Heart right ventricle (tissue), 16 donors: ENCODE data around the gene KLK10. TPM values are rescaled to one million over a fixed set of nuclear protein-coding genes. Genes with fewer than 3 reads are reported as not detected.

Source experiments
- ATAC-seq, 8 donors: fragments of 200-7000 bp; cut with Tn5 transposase; one replicate each; pipeline ENCODE4 v1.9.1; 2020; ENCODE audit warnings: mild to moderate bottlenecking in 8 of 8, moderate library complexity in 8 of 8, moderate number of reproducible peaks in 1 of 8
- DNase-seq, 2 donors: peaks; one replicate each; pipeline ENCODE4 v3.0.0-alpha.2; 2020
- H3K27ac ChIP-seq, 10 donors: fragments of 200-600 bp; sonication (generic) in 2 of 10; one replicate each; pipeline versions ENCODE4 v1.5.0 to v1.8.0; 2020 to 2022; ENCODE audit warnings: mild to moderate bottlenecking in 3 of 10
- H3K27me3 ChIP-seq, 7 donors: fragments of 200-600 bp; one replicate each; pipeline ENCODE4 v1.8.0; 2021 to 2022; ENCODE audit warnings: mild to moderate bottlenecking in 2 of 7
- H3K36me3 ChIP-seq, 9 donors: fragments of 200-600 bp; sonication (generic) in 1 of 9; one replicate each; pipeline versions ENCODE4 v1.5.0 to v1.8.0; 2020 to 2022; ENCODE audit warnings: mild to moderate bottlenecking in 2 of 9
- H3K4me1 ChIP-seq, 9 donors: fragments of 200-600 bp; sonication (generic) in 1 of 9; one replicate each; pipeline versions ENCODE4 v1.5.0 to v1.8.0; 2020 to 2022; ENCODE audit warnings: mild to moderate bottlenecking in 4 of 9
- H3K4me3 ChIP-seq, 10 donors: fragments of 200-600 bp; sonication (generic) in 2 of 10; one replicate each; pipeline versions ENCODE4 v1.5.0 to v1.8.0; 2020 to 2022; ENCODE audit warnings: mild to moderate bottlenecking in 7 of 10, moderate library complexity in 2 of 10
- H3K9me3 ChIP-seq, 11 donors: fragments of 200-600 bp in 10 of 11; sonication (generic) in 2 of 11; one replicate each; pipeline versions ENCODE4 v1.5.0 to v1.8.0; 2013 to 2022; ENCODE audit warnings: mild to moderate bottlenecking in 2 of 11, control low read depth in 1 of 11, moderate library complexity in 1 of 11
- WGBS, 2 donors: extraction: QIAGEN DNeasy Blood & Tissue Kit; methylation state at CpG; one replicate each; pipeline ENCODE4 v1.1.7; 2013; ENCODE audit warnings: inconsistent platforms in 1 of 2; 5-methylcytosine and 5-hydroxymethylcytosine counted together
- intact Hi-C, 10 donors: fragments of 100-400 bp; cut with DNase I; formaldehyde crosslinking; loops; one replicate each; pipeline versions ENCODE4 v1.11.1 to v1.14.2; 2022
- polyA plus RNA-seq, 2 donors: library from polyadenylated mRNA; stranded (reverse); fragments of 200-250 nt; gene quantifications; one replicate each; pipeline ENCODE4 v1.2.3, GENCODE V29; 2013
- total RNA-seq, 10 donors: library from RNA; stranded (reverse); fragmentation: NEBNext Ultra II Directional in 3 of 10; extraction: Animal tissue kit (Norgen Biotek cat#: 25700) in 3 of 10; gene quantifications; one replicate each; pipeline versions ENCODE4 v1.2.1 to v1.2.4, GENCODE V29; 2021 to 2023
- TF ChIP-seq, protein P1 (sequence below), 9 donors: fragments of 200-600 bp; sonication (generic) in 2 of 9; IDR thresholded peaks; one replicate each; pipeline versions ENCODE4 v1.5.0 to v1.8.0; 2021 to 2022; ENCODE audit warnings: antibody characterized with exemption in 9 of 9, mild to moderate bottlenecking in 5 of 9, moderate library complexity in 1 of 9
- donor health status: Arrhythmogenic right ventricular cardiomyopathy.
- donor health status: ischemic (EF 13 %, LVEDD 7.1; RV severe dilation, severe dysfunction).
- donor health status: healthy with polysubstance abuse.
- donor health status: DM: no; HTN: yes; CAD: no.
- donor health status: DM: no; HTN: no; CAD: no.
- donor health status: ischemic (EF 25% LVEDD 6.9; RV normal size, moderate dysfunction).
- donor health status: ischemic (EF 25% LVEDD 5.7; RV mildly dilated, moderate dysfunction).
- donor health status: healthy.
- donor health status: DM: yes; HTN: yes; CAD: no.
- donor health status: Ischemic cardiomyopathy.
- donor health status: ischemic (EF 35%, LVEDD 5.7; RV mildly dilated, moderate dysfunction).
- donor health status: nonischemic (EF 11% LVEDD 7.7; RV severe dilation, severe dysfunction).
- donor health status: DM: yes; HTN: yes; CAD: no.
- donor health status: PGD.
- donor health status: ischemic (EF 29% LVEDD 5.4; RV normal size, mild dysfunction).
- donor health status: nonischemic (EF 23%, LVEDD 6.1; RV moderate dilation, normal function).

The KLK10 gene
- total and polyA plus RNA-seq, 12 donors: 0.16 to 1.8 (median 0.42) TPM; not detected in 6

DNA sequence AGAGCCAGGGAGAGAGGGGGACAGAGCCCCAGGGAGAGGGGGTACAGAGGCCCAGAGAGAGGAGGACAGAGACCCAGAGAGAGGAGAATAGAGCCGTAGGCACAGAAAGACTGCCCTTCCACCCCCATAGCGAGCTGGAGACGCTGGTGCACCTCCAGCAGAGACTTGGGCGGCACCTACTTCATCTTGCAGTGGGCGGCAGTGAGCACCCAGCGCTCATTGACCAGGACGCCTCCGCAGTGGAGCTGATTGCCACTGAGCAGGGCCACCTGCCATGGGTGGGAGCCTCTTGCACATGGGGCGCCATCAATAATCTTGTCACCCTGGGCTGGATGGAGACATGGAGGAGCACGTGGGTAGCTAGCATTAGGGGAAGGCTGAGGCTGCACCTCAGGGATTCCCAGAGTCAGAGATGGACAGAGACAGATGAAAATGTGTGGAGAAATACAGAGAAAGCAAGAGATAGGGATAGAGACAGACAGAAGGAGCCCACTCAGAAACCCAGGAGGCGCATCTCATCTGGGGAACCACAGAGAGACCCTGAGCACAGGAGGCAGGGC, 37.8 kb downstream of the KLK10 start:
- Histone ChIP-seq H3K9me3 (no peaks in the 10 kb centered on the region), H3K4me1 (no peaks in the 10 kb centered on the region), H3K36me3 (no peaks in the 10 kb centered on the region), H3K27me3 (peaks cover 0 to 58% (median 34%) of the 10 kb centered on the region in 7 donors), H3K27ac (no peak overlapping the region), H3K4me3 (no peak overlapping the region)
- DNase-seq (no peak), ATAC-seq (no peak)
- 68 to 72% methylated on average over 11 of the region's 11 CpGs for WGBS, 2 donors
- TF ChIP-seq, protein P1, sequence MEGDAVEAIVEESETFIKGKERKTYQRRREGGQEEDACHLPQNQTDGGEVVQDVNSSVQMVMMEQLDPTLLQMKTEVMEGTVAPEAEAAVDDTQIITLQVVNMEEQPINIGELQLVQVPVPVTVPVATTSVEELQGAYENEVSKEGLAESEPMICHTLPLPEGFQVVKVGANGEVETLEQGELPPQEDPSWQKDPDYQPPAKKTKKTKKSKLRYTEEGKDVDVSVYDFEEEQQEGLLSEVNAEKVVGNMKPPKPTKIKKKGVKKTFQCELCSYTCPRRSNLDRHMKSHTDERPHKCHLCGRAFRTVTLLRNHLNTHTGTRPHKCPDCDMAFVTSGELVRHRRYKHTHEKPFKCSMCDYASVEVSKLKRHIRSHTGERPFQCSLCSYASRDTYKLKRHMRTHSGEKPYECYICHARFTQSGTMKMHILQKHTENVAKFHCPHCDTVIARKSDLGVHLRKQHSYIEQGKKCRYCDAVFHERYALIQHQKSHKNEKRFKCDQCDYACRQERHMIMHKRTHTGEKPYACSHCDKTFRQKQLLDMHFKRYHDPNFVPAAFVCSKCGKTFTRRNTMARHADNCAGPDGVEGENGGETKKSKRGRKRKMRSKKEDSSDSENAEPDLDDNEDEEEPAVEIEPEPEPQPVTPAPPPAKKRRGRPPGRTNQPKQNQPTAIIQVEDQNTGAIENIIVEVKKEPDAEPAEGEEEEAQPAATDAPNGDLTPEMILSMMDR (IDR thresholded peaks at IDR 0.05): no peak
- intact Hi-C loops: no loop called here

GRCh38 chr19:50980208-50980607, 39.3 kb downstream of the KLK10 start:
- TF ChIP-seq, protein P1 (IDR thresholded peaks at IDR 0.05): no peak
- Histone ChIP-seq H3K4me3 (no peak overlapping the region), H3K9me3 (no peaks in the 10 kb centered on the region), H3K27ac (no peak overlapping the region), H3K27me3 (peaks cover 0 to 59% (median 44%) of the 10 kb centered on the region in 7 donors), H3K36me3 (no peaks in the 10 kb centered on the region), H3K4me1 (no peaks in the 10 kb centered on the region)
- intact Hi-C loops: no loop called here
- no peak for ATAC-seq
- 55 to 57% methylated on average over 13 of the region's 13 CpGs for WGBS, 2 donors
- no peak for DNase-seq

- WGBS, 2 donors: 35 to 39% methylated on average over 8 of the region's 8 CpGs
- no peak overlapping the region for H3K27ac ChIP-seq
- ATAC-seq (no peak), DNase-seq (no peak)
- intact Hi-C loops: no loop called here
- TF ChIP-seq, protein P1 (IDR thresholded peaks at IDR 0.05): no peak
- no peaks in the 10 kb centered on the region for H3K9me3 ChIP-seq
- H3K4me3 ChIP-seq: no peak overlapping the region
- peaks cover 0 to 59% (median 44%) of the 10 kb centered on the region in 7 donors for H3K27me3 ChIP-seq
- no peaks in the 10 kb centered on the region for H3K36me3 ChIP-seq
- H3K4me1 ChIP-seq: no peaks in the 10 kb centered on the region
Measured at GRCh38 chr19:50979758-50980157, 39.8 kb downstream of the KLK10 start.

- 66 to 75% methylated on average over 5 of the region's 5 CpGs for WGBS, 2 donors
- peaks cover 0 to 50% (median 37%) of the 10 kb centered on the region in 7 donors for H3K27me3 ChIP-seq
- no peaks in the 10 kb centered on the region for H3K36me3 ChIP-seq
- no peak for DNase-seq
- no peaks in the 10 kb centered on the region for H3K4me1 ChIP-seq
- no peak overlapping the region for H3K27ac ChIP-seq
- TF ChIP-seq, protein P1 (IDR thresholded peaks at IDR 0.05): no peak
- intact Hi-C loops: no loop called here
- no peaks in the 10 kb centered on the region for H3K9me3 ChIP-seq
- no peak overlapping the region for H3K4me3 ChIP-seq
- ATAC-seq: no peak
Measured at GRCh38 chr19:50978772-50979390, 40.6 kb downstream of the KLK10 start.
